BE2C (cell line): Measurements from ENCODE around the gene MAP3K5.

Experiments used
- DNase-seq: peaks from one replicate; pipeline ENCODE4 v3.0.0-alpha.2; 2020
- H3K27me3 ChIP-seq: fragments of 250-450 bp; sonication (Bioruptor Pico); 2 replicates; pipeline ENCODE4 v1.5.1; 2020; ENCODE audit warnings: mild to moderate bottlenecking
- H3K36me3 ChIP-seq: fragments of 250-450 bp; sonication (Bioruptor Pico); 2 replicates; pipeline ENCODE4 v1.5.1; 2020; ENCODE audit warnings: mild to moderate bottlenecking
- H3K4me1 ChIP-seq: fragments of 250-450 bp; sonication (Bioruptor Pico); 2 replicates; pipeline ENCODE4 v1.5.1; 2020
- H3K4me3 ChIP-seq: 2 replicates; pipeline ENCODE4 v1.5.1; 2011; ENCODE audit warnings: low read depth, low read length
- H3K9me3 ChIP-seq: fragments of 250-450 bp; sonication (Bioruptor Pico); 2 replicates; pipeline ENCODE4 v1.5.1; 2020
- TF ChIP-seq, protein P1 (sequence below): IDR thresholded peaks from 2 replicates; pipeline ENCODE4 v1.5.1; 2012; ENCODE audit warnings: mild to moderate bottlenecking, low read depth, low read length

The MAP3K5 gene

DNA sequence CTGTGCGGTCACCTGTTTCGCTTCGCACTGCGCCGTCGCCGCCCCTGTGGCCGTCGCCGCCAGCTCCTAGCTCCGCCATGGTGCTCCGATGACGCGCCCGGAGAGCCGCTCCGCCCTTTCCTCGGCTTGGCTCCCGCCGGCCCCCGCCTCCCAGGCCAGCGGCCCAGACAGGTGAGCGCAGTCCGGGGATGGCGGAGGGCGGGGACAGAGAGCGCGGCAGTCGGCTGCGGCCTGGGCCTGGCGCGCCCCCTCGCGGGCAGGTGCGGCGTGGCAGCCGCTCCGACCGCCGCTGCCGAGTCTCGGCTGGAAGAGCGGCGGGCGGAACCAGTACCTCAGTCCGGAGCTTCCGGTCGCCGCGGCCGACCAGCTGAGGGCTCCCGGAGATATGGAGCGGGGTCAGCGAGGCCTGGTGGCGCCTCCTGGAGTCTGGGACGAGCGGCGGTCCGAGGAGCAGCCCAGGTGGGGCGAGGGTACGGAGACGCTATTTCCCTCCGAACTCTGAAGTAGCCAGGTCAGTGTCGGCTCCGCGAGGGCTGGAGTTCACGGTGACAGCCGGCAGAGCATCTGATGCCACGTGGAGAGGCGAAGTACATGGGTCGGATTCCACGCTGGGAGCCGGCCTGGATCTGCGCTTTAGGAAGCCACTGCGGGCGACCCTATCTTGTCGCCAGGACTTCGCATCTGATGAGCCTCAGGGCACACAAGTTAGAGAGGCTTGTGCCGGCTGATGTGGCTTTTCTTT is 241.8 kb downstream of the MAP3K5 start, which contains the start of gene MAP7:
MAP7 (minus strand) TSS at position 93 of the 742 bp plus-strand sequence; CDS start at position 79, 14 bp downstream.
- DNase-seq, result peak; percentile 80
- no peaks in the 10 kb centered on the region for H3K27me3 ChIP-seq
- TF ChIP-seq, protein P1, sequence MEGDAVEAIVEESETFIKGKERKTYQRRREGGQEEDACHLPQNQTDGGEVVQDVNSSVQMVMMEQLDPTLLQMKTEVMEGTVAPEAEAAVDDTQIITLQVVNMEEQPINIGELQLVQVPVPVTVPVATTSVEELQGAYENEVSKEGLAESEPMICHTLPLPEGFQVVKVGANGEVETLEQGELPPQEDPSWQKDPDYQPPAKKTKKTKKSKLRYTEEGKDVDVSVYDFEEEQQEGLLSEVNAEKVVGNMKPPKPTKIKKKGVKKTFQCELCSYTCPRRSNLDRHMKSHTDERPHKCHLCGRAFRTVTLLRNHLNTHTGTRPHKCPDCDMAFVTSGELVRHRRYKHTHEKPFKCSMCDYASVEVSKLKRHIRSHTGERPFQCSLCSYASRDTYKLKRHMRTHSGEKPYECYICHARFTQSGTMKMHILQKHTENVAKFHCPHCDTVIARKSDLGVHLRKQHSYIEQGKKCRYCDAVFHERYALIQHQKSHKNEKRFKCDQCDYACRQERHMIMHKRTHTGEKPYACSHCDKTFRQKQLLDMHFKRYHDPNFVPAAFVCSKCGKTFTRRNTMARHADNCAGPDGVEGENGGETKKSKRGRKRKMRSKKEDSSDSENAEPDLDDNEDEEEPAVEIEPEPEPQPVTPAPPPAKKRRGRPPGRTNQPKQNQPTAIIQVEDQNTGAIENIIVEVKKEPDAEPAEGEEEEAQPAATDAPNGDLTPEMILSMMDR, result peak; percentile 59

DNA sequence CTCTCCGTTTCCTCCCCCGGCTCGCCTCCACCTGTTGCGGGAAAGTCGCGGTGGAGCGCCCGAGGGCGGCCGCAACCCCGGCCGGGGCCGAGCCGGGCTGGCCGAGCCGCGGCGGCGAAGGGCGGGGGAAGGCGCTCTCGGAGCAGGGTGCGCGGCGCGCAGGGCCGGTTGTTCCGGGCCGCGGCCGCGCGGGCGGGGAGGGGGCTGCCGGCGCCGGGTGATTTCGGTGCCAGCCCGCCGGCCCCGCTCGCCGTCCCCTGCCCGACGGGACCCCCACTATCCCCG is 242.3 kb downstream of the MAP3K5 start:
- DNase-seq, result peak; percentile 44
- H3K4me1 ChIP-seq, result peaks cover 21% of the 10 kb centered on the region
- TF ChIP-seq, protein P1, result no peak
- no peaks in the 10 kb centered on the region for H3K9me3 ChIP-seq
- H3K36me3 ChIP-seq, result no peaks in the 10 kb centered on the region
- H3K27me3 ChIP-seq, result no peaks in the 10 kb centered on the region
- H3K4me3 ChIP-seq, result peak overlapping the region; percentile 76

More for the DNA sequence above, 241.8 kb downstream of the MAP3K5 start, which contains the start of gene MAP7:
- H3K36me3 ChIP-seq, result no peaks in the 10 kb centered on the region
- H3K9me3 ChIP-seq, result no peaks in the 10 kb centered on the region
- H3K4me1 ChIP-seq, result peaks cover 21% of the 10 kb centered on the region
- H3K4me3 ChIP-seq, result peak within 1 kb of the TSS; percentile 76

DNA sequence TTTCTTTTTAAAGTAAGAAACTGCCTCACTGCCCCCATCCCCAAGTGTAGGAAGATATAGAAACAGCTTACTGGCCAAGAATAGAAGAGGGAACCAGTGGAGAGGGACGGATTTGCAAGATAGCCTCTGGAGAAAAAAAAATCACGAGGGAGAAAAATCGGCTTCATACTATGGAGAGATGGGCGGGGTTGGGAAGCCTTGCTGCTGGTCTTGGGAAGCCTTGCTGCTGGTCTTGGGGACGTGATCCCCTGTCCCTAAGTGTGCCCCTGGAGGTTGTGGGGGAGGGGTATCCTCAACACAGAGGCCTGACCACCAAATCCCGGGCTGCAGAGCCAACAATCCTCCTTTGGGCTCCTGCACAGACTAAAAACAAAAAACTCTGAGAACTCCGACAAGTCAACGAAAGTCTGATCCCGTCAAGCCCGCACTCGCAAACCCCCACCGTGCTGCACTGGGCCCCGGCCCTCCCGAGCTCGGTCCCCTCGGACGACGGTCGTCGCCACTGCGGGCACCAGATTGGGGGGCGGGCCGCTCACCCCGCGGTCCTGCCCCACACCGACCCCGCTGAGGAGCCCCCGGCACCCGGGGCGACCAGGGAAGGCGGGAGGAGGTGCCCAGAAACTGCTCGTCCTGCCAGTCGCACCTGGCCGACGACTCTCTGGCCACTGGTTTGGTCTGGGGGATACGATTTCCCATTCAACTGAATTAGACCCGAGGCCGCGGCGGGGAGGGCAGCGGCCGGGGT is 242.8 kb downstream of the MAP3K5 start:
- H3K36me3 ChIP-seq, result no peaks in the 10 kb centered on the region
- TF ChIP-seq, protein P1, result no peak
- DNase-seq, result peak; percentile 22
- H3K27me3 ChIP-seq, result no peaks in the 10 kb centered on the region
- no peaks in the 10 kb centered on the region for H3K9me3 ChIP-seq
- peaks cover 21% of the 10 kb centered on the region for H3K4me1 ChIP-seq
- H3K4me3 ChIP-seq, result peak overlapping the region; percentile 76

DNA sequence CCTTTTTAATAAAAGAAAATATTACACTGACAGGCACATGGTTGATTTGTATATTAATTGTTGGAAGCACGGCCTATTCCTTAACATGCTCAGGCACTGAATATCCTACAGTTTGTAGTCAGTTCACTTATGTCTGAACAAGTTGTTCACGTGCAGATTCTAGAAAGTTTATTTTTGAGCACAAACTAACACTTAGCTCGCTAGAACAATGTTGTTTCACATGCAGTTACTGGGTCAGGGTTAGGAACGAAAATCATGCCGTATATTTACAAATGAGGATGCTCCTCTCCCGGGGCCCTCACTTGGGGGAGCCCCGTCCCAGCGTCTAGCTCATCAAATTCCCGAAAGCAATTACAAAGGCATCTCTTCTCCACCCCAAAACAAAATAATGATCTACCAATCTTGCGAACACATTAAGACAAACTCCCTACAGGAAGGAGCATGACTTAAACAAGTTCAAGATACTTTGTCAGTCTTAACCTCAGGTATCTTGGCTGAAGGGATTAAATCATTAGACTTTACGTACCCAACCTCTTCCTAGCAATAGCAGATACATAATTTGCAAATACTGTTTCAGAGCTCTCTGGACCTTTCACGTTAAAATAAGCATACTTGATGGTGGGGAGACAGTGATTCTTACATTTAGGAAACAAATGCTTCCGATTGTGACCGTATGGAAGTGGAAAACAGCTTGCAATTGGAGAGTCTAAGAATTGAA is 243.5 kb downstream of the MAP3K5 start:
- peak overlapping the region; percentile 76 for H3K4me3 ChIP-seq
- DNase-seq, result no peak

DNA sequence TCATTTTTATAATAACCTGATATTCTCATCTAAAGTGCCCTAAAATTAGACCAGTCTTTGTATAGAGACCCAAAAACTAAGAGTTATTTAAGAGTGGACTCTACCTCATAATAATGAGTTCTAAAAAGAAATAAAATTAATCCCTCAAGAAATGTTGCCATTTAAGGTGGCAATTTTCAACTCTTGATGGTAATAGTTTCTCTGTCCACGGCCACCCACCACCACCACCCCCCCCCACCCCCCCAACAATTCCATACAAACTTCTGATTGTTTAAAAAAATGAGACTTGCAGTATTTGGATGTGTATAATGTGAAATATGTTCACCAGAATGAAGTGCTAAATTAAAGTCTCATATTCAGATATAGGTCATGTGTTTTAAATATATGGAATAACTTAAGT is 244.4 kb downstream of the MAP3K5 start:
- no peak for DNase-seq
- TF ChIP-seq, protein P1, result no peak
- Histone ChIP-seq H3K4me1 (peaks cover 18% of the 10 kb centered on the region), H3K27me3 (no peaks in the 10 kb centered on the region), H3K36me3 (no peaks in the 10 kb centered on the region), H3K9me3 (no peaks in the 10 kb centered on the region), H3K4me3 (no peak overlapping the region)

More for the DNA sequence above, 243.5 kb downstream of the MAP3K5 start:
- Histone ChIP-seq H3K36me3 (no peaks in the 10 kb centered on the region), H3K9me3 (no peaks in the 10 kb centered on the region), H3K27me3 (no peaks in the 10 kb centered on the region), H3K4me1 (peaks cover 21% of the 10 kb centered on the region)
- TF ChIP-seq, protein P1, result no peak
